WTC11 (cell line): ENCODE data around the gene BRD1. TPM values are rescaled to one million over a fixed set of nuclear protein-coding genes. Genes with fewer than 3 reads are reported as not detected.
A peak's percentile ranks its signal among the peaks of the same experiment; 100 is the strongest.

Source experiments
- ATAC-seq: fragments of 200-7000 bp; cut with Tn5 transposase; 2 replicates; pipeline ENCODE4 v1.10.0; 2021; ENCODE audit warnings: mild to moderate bottlenecking, moderate library complexity
- CTCF ChIA-PET: fragments of 300-600 bp; sonication (Branson Sonifier 250); formaldehyde crosslinking; loops from one replicate; lab custom pipeline; 2021; ENCODE audit warnings: antibody characterized with exemption; lab: Charles Lee
- POLR2A ChIA-PET: fragments of 350-600 bp; sonication (Branson Sonifier 250); formaldehyde crosslinking; loops from one replicate; lab custom pipeline; 2021; ENCODE audit warnings: antibody characterized with exemption; lab: Charles Lee
- DNase-seq: peaks from one replicate; pipeline ENCODE4 v3.0.0; 2021; ENCODE audit warnings: low spot score
- H3K27ac Mint-ChIP-seq: 2 replicates; pipeline ENCODE4 v1.8.0; 2021; ENCODE audit warnings: mixed read lengths
- H3K27me3 Mint-ChIP-seq: 2 replicates; pipeline ENCODE4 v1.8.0; 2021; ENCODE audit warnings: low read depth, mild to moderate bottlenecking, moderate library complexity, mixed read lengths
- H3K36me3 Mint-ChIP-seq: 2 replicates; pipeline ENCODE4 v1.8.0; 2021; ENCODE audit warnings: mixed read lengths
- H3K4me1 Mint-ChIP-seq: 2 replicates; pipeline ENCODE4 v1.8.0; 2022; ENCODE audit warnings: mixed read lengths
- H3K4me3 Mint-ChIP-seq: 2 replicates; pipeline ENCODE4 v1.8.0; 2021; ENCODE audit warnings: mild to moderate bottlenecking, moderate library complexity, mixed read lengths
- H3K9me3 Mint-ChIP-seq: 2 replicates; pipeline ENCODE4 v1.8.0; 2021; ENCODE audit warnings: mixed read lengths
- CREM ChIP-seq: sonication (generic); formaldehyde crosslinking; IDR thresholded peaks from 2 replicates; pipeline ENCODE4 v1.8.1; 2022; ENCODE audit warnings: mild to moderate bottlenecking, missing genetic modification reagents, moderate library complexity
- ERG ChIP-seq: fragments of 250-450 bp; sonication (Bioruptor Pico); IDR thresholded peaks from 2 replicates; pipeline ENCODE4 v1.8.0; 2021; ENCODE audit warnings: mild to moderate bottlenecking
- FOXJ3 ChIP-seq: sonication (generic); formaldehyde crosslinking; IDR thresholded peaks from 2 replicates; pipeline ENCODE4 v1.9.0; 2021; ENCODE audit warnings: missing genetic modification reagents, mild to moderate bottlenecking, borderline replicate concordance
- FOXK1 ChIP-seq: sonication (generic); formaldehyde crosslinking; IDR thresholded peaks from 2 replicates; pipeline ENCODE4 v1.8.0; 2022; ENCODE audit warnings: mild to moderate bottlenecking, moderate library complexity, missing genetic modification reagents
- FOXP1 ChIP-seq: sonication (generic); formaldehyde crosslinking; IDR thresholded peaks from 2 replicates; pipeline ENCODE4 v1.8.0; 2022; ENCODE audit warnings: missing genetic modification reagents, mild to moderate bottlenecking, moderate library complexity, borderline replicate concordance
- GABPB1 ChIP-seq: sonication (generic); formaldehyde crosslinking; IDR thresholded peaks from 2 replicates; pipeline ENCODE4 v1.8.1; 2023; ENCODE audit warnings: mild to moderate bottlenecking, missing genetic modification reagents
- GRHL2 ChIP-seq: fragments of 250-450 bp; sonication (Bioruptor Pico); IDR thresholded peaks from 2 replicates; pipeline ENCODE4 v1.8.0; 2022; ENCODE audit warnings: mild to moderate bottlenecking, moderate library complexity; ENCODE audit not compliant: insufficient replicate concordance, severe bottlenecking
- HMGXB4 ChIP-seq: sonication (generic); formaldehyde crosslinking; IDR thresholded peaks from 2 replicates; pipeline ENCODE4 v1.8.1; 2023; ENCODE audit warnings: mild to moderate bottlenecking, moderate library complexity, missing genetic modification reagents
- JAZF1 ChIP-seq: fragments of 250-450 bp; sonication (Bioruptor Pico); IDR thresholded peaks from 2 replicates; pipeline ENCODE4 v1.9.0; 2021; ENCODE audit warnings: moderate library complexity, mild to moderate bottlenecking, inconsistent platforms
- SMAD4 ChIP-seq: sonication (generic); formaldehyde crosslinking; IDR thresholded peaks from 2 replicates; pipeline ENCODE4 v1.8.0; 2022; ENCODE audit warnings: mild to moderate bottlenecking, missing genetic modification reagents
- SP1 ChIP-seq: sonication (generic); formaldehyde crosslinking; conservative IDR thresholded peaks from 2 replicates; pipeline ENCODE4 v1.8.1; 2022; ENCODE audit warnings: missing genetic modification reagents
- USF1 ChIP-seq: sonication (generic); formaldehyde crosslinking; IDR thresholded peaks from 2 replicates; pipeline ENCODE4 v1.8.0; 2022; ENCODE audit warnings: mild to moderate bottlenecking, missing genetic modification reagents
- ZNF396 ChIP-seq: fragments of 250-450 bp; sonication (Bioruptor Pico); IDR thresholded peaks from 2 replicates; pipeline ENCODE4 v1.8.0; 2021; ENCODE audit warnings: mild to moderate bottlenecking, moderate library complexity, borderline replicate concordance
- total RNA-seq: library from RNA; stranded (reverse); gene quantifications from 3 replicates; pipeline ENCODE4 v1.2.3, GENCODE V29; 2021
- TF ChIP-seq, protein P1 (sequence below): fragments of 250-450 bp; sonication (Bioruptor Pico); IDR thresholded peaks from 2 replicates; pipeline ENCODE4 v1.9.0; 2021; ENCODE audit warnings: moderate library complexity, mild to moderate bottlenecking, inconsistent platforms, borderline replicate concordance
- TF ChIP-seq, protein P2 (sequence below): sonication (generic); formaldehyde crosslinking; IDR thresholded peaks from 2 replicates; pipeline ENCODE4 v1.8.1; 2023; ENCODE audit warnings: mild to moderate bottlenecking, missing genetic modification reagents, moderate library complexity
- TF ChIP-seq, protein P3 (sequence below): sonication (generic); formaldehyde crosslinking; IDR thresholded peaks from 2 replicates; pipeline ENCODE4 v1.8.0; 2022; ENCODE audit warnings: missing genetic modification reagents

BRD1 gene
- total RNA-seq, 1 experiment from 2014 or later = 36.6 TPM

GRCh38 chr22:49856343-49856742 lies 28.7 kb upstream of the BRD1 start (continued):
- TF ChIP-seq SP1 (CRISPR knock-in tag) (no peak), ZNF396 (no peak), FOXK1 (no peak)

DNA sequence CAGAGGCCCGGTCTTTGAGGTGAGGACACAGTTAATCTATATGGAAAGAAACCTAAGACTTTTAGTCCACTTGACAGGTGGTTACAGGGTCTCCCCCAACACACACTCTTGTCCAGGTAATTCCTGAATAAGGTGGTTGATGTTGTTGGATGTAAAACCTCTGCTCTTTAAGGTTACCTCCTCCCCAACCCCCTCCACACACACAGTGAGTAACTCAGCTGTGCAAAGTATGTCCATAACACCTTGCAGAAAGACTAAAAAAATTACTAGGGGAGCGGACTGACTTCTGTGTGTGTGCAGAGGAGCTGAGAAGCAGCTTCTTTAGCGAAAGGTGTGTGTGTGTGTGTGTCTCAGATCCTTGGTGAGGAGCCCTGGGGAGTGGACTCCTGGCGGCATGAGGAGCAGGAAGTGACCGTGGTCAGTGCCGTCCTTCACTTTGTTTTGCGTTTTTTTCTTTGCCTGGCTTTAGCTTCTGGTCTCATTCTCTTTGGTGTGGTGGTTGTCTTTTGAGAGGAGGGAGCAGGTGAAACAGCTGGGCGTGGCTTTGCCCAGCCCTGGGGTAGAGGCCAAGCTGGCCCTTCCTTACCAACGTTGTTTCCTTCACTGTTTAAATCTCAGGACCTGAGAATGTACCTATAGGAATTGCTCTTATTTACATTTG lies 27.7 kb upstream of the BRD1 start:
- DNase-seq = no peak
- TF ChIP-seq JAZF1 (CRISPR knock-in tag) (no peak), FOXK1 (no peak)
- Mint-ChIP-seq H3K4me3 (peak overlapping the region; percentile 93), H3K9me3 (no peaks in the 10 kb centered on the region), H3K4me1 (peaks cover 24% of the 10 kb centered on the region), H3K36me3 (no peaks in the 10 kb centered on the region), H3K27ac (peak overlapping the region; percentile 60; the same call in 1 of the 2 replicates), H3K27me3 (peaks cover 26% of the 10 kb centered on the region)
- CTCF ChIA-PET = no interaction called here
- no peak for ATAC-seq
- POLR2A ChIA-PET = no interaction called here

DNA sequence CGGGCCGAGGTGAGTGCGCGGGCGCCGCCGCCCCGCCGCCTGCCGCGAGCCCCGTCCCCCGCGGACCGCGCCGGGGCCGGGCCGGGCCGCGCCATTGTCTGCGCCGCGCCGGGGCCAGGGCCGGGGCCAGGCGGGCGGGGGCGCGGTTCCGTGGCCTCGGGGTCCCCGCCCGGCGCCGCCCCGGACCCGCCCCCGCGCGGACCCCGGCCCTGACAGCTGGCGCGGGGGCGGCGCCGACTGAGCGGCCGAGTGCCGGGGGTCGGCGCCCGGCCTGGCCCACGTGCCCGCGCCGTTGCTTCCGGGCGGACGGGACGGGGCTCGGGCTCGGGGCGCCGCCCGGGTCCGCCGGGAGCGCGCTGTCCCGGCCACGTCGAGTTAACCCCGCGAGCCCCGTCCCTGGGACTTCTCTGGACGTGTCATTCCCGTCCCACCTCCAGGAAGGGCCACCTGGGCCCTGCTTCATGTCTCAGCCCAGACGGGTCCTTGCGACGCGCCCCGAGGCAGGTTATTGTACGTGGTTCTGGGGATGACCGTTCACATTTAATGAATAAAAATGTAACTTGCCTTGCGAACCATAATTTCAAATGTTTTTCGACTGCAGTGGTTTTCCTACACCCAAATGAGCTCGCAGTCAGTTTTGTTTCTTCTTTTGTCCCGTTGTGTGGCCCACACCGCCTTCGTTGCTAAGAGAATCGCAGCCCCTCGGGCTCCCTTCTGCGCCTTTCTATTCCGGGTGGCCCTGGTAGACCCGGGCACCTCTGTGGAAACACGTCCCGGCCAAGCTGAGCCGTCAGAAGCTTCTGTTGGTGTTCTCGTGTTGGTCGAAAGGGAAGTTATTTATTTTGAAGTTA lies 26.5 kb upstream of the BRD1 start:
- H3K36me3 Mint-ChIP-seq = no peaks in the 10 kb centered on the region
- H3K9me3 Mint-ChIP-seq = no peaks in the 10 kb centered on the region
- H3K4me3 Mint-ChIP-seq = peak overlapping the region; percentile 93
- TF ChIP-seq, protein P1, sequence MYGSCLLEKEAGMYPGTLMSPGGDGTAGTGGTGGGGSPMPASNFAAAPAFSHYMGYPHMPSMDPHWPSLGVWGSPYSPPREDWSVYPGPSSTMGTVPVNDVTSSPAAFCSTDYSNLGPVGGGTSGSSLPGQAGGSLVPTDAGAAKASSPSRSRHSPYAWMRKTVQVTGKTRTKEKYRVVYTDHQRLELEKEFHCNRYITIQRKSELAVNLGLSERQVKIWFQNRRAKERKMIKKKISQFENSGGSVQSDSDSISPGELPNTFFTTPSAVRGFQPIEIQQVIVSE (CRISPR knock-in tag) = no peak
- TF ChIP-seq FOXP1 = no peak
- TF ChIP-seq, protein P2, sequence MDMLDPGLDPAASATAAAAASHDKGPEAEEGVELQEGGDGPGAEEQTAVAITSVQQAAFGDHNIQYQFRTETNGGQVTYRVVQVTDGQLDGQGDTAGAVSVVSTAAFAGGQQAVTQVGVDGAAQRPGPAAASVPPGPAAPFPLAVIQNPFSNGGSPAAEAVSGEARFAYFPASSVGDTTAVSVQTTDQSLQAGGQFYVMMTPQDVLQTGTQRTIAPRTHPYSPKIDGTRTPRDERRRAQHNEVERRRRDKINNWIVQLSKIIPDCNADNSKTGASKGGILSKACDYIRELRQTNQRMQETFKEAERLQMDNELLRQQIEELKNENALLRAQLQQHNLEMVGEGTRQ (CRISPR knock-in tag) = peak; percentile 62; the same call in 1 of the 2 replicates
- CTCF ChIA-PET = no interaction called here
- no peak for DNase-seq
- peak overlapping the region; percentile 75 for H3K27ac Mint-ChIP-seq
- POLR2A ChIA-PET = no interaction called here
- peaks cover 24% of the 10 kb centered on the region for H3K4me1 Mint-ChIP-seq
- H3K27me3 Mint-ChIP-seq = peaks cover 36% of the 10 kb centered on the region
- ATAC-seq = peak; percentile 7

DNA sequence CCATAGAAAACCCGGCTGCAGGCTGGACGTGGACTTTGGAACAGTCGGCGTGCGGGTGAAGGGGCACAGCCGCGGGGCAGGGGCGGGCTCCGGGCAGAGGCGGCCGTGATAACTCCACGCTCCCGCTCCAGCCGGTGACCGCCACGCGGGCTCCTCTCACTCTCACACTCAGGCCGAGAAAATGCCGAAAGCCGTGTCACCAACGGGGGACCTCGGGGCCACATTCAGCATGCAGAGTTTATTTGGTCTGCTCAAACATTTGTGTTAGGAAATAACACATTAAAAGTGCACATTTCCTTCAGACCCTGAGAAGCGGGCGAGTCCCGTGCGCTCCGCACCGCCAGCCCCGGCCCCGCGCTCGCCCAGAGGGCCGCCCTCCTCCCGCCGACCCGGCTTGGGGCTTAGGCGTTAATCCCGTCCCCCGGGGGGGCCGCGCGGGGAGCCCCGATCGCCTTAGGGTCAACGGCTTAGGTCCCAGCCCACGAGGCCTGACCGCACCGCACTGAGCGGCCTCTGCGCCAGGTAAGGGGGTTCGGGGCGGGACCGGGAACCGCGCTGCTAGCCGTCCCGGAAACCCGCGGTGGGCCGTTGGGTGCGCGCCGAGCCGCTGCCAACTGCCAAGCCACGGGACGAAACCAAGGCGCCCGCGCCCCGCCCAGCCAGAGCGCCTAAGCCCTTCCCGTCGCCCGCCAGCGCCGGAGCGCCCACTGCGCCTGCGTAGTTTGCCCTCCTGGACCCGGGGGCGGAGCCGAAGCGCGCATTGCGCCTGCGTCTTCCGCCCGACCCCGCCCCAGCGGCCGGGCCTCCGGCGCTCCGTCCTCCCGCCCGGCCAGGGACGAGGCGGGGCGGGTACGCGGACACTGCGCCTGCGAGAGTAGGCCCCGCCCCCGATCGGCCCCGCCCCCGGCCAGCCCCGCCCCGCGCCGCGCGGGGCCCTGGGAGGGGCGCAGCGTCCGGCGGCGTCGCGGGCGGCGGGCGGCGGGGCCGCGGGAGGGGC lies 25.5 kb upstream of the BRD1 start, which contains the start of gene ZBED4:
Gene ZBED4, plus strand, starts transcription at position 947 of the 997 bp plus-strand sequence. CDS start 29,819 bp downstream, outside the sequence.
- peaks cover 21% of the 10 kb centered on the region for H3K4me1 Mint-ChIP-seq
- ChIA-PET CTCF (interaction anchor here (0.6 kb wide), 1 partner anchor 47 kb away, joined by 3 read pairs; no protein-coding TSS in a partner anchor), POLR2A (no interaction called here)
- peaks cover 44% of the 10 kb centered on the region for H3K27me3 Mint-ChIP-seq
- peak; percentile 86 for ATAC-seq
- peak within 1 kb of the TSS; percentile 75 for H3K27ac Mint-ChIP-seq
- no peaks in the 10 kb centered on the region for H3K9me3 Mint-ChIP-seq
- peak within 1 kb of the TSS; percentile 93 for H3K4me3 Mint-ChIP-seq
- DNase-seq = peak; percentile 98
- no peaks in the 10 kb centered on the region for H3K36me3 Mint-ChIP-seq
- TF ChIP-seq SMAD4 (CRISPR knock-in tag) (no peak), FOXP1 (peak; percentile 35; the same call in 1 of the 2 replicates), CREM (CRISPR knock-in tag) (peak; percentile 61), GABPB1 (peak; percentile 29), HMGXB4 (CRISPR knock-in tag) (peak; percentile 87; the same call in 1 of the 2 replicates), ERG (no peak), USF1 (no peak), FOXJ3 (CRISPR knock-in tag) (no peak), GRHL2 (CRISPR knock-in tag) (no peak)
- TF ChIP-seq, protein P3, sequence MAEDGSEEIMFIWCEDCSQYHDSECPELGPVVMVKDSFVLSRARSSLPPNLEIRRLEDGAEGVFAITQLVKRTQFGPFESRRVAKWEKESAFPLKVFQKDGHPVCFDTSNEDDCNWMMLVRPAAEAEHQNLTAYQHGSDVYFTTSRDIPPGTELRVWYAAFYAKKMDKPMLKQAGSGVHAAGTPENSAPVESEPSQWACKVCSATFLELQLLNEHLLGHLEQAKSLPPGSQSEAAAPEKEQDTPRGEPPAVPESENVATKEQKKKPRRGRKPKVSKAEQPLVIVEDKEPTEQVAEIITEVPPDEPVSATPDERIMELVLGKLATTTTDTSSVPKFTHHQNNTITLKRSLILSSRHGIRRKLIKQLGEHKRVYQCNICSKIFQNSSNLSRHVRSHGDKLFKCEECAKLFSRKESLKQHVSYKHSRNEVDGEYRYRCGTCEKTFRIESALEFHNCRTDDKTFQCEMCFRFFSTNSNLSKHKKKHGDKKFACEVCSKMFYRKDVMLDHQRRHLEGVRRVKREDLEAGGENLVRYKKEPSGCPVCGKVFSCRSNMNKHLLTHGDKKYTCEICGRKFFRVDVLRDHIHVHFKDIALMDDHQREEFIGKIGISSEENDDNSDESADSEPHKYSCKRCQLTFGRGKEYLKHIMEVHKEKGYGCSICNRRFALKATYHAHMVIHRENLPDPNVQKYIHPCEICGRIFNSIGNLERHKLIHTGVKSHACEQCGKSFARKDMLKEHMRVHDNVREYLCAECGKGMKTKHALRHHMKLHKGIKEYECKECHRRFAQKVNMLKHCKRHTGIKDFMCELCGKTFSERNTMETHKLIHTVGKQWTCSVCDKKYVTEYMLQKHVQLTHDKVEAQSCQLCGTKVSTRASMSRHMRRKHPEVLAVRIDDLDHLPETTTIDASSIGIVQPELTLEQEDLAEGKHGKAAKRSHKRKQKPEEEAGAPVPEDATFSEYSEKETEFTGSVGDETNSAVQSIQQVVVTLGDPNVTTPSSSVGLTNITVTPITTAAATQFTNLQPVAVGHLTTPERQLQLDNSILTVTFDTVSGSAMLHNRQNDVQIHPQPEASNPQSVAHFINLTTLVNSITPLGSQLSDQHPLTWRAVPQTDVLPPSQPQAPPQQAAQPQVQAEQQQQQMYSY (CRISPR knock-in tag) = peak; percentile 90
